Osteocyte (in vitro differentiated cells): ENCODE data around the gene LRRN4CL. TPM values are rescaled to one million over a fixed set of nuclear protein-coding genes. Genes with fewer than 3 reads are reported as not detected.
A peak's percentile ranks its signal among the peaks of the same experiment; 100 is the strongest.

Experiments
- DNase-seq: peaks from one replicate; pipeline ENCODE4 v3.0.0; 2021; ENCODE audit warnings: mixed read lengths; ENCODE audit not compliant: unreplicated experiment; ENCODE audit errors: extremely low spot score
- H3K27ac Mint-ChIP-seq: one replicate; pipeline ENCODE4 v1.8.0; 2021; ENCODE audit warnings: mild to moderate bottlenecking, mixed read lengths; ENCODE audit not compliant: unreplicated experiment
- H3K27me3 Mint-ChIP-seq: one replicate; pipeline ENCODE4 v1.8.0; 2021; ENCODE audit warnings: mixed read lengths; ENCODE audit not compliant: unreplicated experiment
- H3K36me3 Mint-ChIP-seq: one replicate; pipeline ENCODE4 v1.8.0; 2021; ENCODE audit warnings: mixed read lengths; ENCODE audit not compliant: unreplicated experiment
- H3K4me1 Mint-ChIP-seq: one replicate; pipeline ENCODE4 v1.8.0; 2021; ENCODE audit warnings: mixed read lengths; ENCODE audit not compliant: unreplicated experiment
- H3K4me3 Mint-ChIP-seq: one replicate; pipeline ENCODE4 v1.8.0; 2021; ENCODE audit warnings: mild to moderate bottlenecking, moderate library complexity, mixed read lengths; ENCODE audit not compliant: unreplicated experiment
- H3K9me3 Mint-ChIP-seq: one replicate; pipeline ENCODE4 v1.8.0; 2021; ENCODE audit warnings: mixed read lengths; ENCODE audit not compliant: unreplicated experiment
- total RNA-seq: library from RNA; stranded (reverse); gene quantifications from 2 replicates; pipeline ENCODE4 v1.2.1, GENCODE V29; 2021
- TF ChIP-seq, protein P1 (sequence below): fragments of 200-600 bp; sonication (generic); IDR thresholded peaks from 2 replicates; pipeline ENCODE4 v1.5.0; 2021; ENCODE audit warnings: antibody characterized with exemption, mild to moderate bottlenecking, moderate library complexity

Gene LRRN4CL
- total RNA-seq, 1 donor from 2014 or later: 0.46 TPM

DNA sequence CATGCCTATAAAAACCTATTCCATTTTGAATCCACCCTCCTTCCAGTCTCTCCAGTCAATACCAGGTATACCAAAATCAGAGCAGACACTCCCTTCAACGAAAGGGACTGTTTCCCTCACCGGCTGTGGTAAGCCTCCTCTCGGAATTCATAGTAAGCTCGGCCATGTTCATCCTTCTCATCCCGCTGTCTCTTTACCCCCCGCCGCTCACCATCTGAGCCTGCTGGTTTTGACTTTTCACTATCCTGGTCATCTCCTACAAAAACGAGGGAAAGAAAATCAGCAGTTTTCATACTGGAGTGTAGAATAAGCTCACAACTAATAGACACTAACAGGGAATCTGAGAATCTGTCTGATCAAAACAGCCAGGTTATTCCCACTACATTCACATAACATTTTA is 34.8 kb upstream of the LRRN4CL start:
- Mint-ChIP-seq H3K27ac (peak overlapping the region; percentile 16), H3K36me3 (peaks cover 46% of the 10 kb centered on the region), H3K27me3 (no peaks in the 10 kb centered on the region), H3K9me3 (no peaks in the 10 kb centered on the region), H3K4me3 (peak overlapping the region; percentile 88), H3K4me1 (peaks cover 37% of the 10 kb centered on the region)
- no peak for DNase-seq
- TF ChIP-seq, protein P1, sequence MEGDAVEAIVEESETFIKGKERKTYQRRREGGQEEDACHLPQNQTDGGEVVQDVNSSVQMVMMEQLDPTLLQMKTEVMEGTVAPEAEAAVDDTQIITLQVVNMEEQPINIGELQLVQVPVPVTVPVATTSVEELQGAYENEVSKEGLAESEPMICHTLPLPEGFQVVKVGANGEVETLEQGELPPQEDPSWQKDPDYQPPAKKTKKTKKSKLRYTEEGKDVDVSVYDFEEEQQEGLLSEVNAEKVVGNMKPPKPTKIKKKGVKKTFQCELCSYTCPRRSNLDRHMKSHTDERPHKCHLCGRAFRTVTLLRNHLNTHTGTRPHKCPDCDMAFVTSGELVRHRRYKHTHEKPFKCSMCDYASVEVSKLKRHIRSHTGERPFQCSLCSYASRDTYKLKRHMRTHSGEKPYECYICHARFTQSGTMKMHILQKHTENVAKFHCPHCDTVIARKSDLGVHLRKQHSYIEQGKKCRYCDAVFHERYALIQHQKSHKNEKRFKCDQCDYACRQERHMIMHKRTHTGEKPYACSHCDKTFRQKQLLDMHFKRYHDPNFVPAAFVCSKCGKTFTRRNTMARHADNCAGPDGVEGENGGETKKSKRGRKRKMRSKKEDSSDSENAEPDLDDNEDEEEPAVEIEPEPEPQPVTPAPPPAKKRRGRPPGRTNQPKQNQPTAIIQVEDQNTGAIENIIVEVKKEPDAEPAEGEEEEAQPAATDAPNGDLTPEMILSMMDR: no peak

DNA sequence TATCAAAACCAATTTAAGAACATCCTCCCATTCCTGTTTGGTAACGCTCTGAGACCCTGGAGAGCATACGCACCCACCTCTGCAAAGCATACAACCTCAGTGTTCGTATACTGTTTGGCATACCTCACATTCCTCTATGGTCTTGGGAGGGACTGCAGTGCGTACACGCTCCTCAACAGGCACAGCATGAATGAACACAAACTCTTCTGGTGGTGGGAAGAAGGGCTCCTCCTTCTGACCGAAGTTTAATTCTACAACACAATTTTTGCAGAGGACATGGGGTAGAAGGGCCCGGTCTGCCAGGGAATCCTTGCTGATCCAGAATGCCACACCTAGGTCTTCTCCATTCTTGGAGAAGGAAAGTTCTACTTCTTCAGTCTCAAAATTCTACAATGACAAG is 32.7 kb upstream of the LRRN4CL start:
- peak overlapping the region; percentile 63 for H3K27ac Mint-ChIP-seq
- no peak for DNase-seq

GRCh38 chr11:62719302-62719978 is 30.1 kb upstream of the LRRN4CL start:
- Mint-ChIP-seq H3K36me3 (peaks cover 69% of the 10 kb centered on the region), H3K27ac (peak overlapping the region; percentile 35), H3K4me3 (no peak overlapping the region), H3K27me3 (no peaks in the 10 kb centered on the region), H3K4me1 (peaks cover 16% of the 10 kb centered on the region), H3K9me3 (no peaks in the 10 kb centered on the region)
- TF ChIP-seq, protein P1: no peak
- no peak for DNase-seq

More for the DNA sequence above, 32.7 kb upstream of the LRRN4CL start:
- TF ChIP-seq, protein P1: no peak
- Mint-ChIP-seq H3K27me3 (no peaks in the 10 kb centered on the region), H3K4me1 (peaks cover 32% of the 10 kb centered on the region), H3K4me3 (no peak overlapping the region), H3K36me3 (peaks cover 59% of the 10 kb centered on the region), H3K9me3 (no peaks in the 10 kb centered on the region)

DNA sequence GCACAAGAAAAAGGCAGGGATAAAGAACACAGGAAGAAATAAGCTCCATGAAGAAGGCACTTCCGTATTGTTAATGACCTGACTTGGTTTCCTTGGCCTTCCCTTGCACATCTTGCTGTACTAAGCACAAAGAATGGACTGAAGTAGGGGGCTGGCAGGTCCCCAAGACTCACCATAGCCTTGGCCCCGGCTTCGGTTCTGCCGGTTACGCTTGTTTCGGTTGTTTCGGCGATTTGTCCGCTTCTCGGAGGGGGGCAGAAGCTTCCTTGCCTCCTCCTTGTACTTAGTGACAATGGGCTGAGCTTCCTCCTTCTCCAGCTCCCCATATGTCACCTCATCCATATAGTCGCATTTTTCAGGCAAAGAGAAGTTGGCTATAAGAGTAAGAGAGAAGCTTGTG is 27.5 kb upstream of the LRRN4CL start:
- no peaks in the 10 kb centered on the region for H3K9me3 Mint-ChIP-seq
- TF ChIP-seq, protein P1: no peak
- H3K4me3 Mint-ChIP-seq: no peak overlapping the region
- H3K4me1 Mint-ChIP-seq: peaks cover 9% of the 10 kb centered on the region
- no peak overlapping the region for H3K27ac Mint-ChIP-seq
- no peak for DNase-seq
- no peaks in the 10 kb centered on the region for H3K27me3 Mint-ChIP-seq
- H3K36me3 Mint-ChIP-seq: peaks cover 60% of the 10 kb centered on the region

GRCh38 chr11:62716206-62716605 is 26.9 kb upstream of the LRRN4CL start:
- Mint-ChIP-seq H3K36me3 (peaks cover 53% of the 10 kb centered on the region), H3K4me3 (no peak overlapping the region), H3K27ac (no peak overlapping the region), H3K9me3 (no peaks in the 10 kb centered on the region), H3K4me1 (peaks cover 9% of the 10 kb centered on the region), H3K27me3 (no peaks in the 10 kb centered on the region)
- DNase-seq: no peak
- TF ChIP-seq, protein P1: no peak
